GM21786 (cell line): Measurements from ENCODE around the gene PCDHGC3.
"Not testable (repeated sequence)": the region's sequence is repeated elsewhere in the genome, so short reads cannot be mapped to it uniquely, and the experiment has no call there.

Experiments
- ATAC-seq: cut with Tn5 transposase; IDR thresholded peaks from one replicate; pipeline ENCODE4 v1.9.1; 2021; ENCODE audit not compliant: unreplicated experiment

PCDHGC3 gene

DNA sequence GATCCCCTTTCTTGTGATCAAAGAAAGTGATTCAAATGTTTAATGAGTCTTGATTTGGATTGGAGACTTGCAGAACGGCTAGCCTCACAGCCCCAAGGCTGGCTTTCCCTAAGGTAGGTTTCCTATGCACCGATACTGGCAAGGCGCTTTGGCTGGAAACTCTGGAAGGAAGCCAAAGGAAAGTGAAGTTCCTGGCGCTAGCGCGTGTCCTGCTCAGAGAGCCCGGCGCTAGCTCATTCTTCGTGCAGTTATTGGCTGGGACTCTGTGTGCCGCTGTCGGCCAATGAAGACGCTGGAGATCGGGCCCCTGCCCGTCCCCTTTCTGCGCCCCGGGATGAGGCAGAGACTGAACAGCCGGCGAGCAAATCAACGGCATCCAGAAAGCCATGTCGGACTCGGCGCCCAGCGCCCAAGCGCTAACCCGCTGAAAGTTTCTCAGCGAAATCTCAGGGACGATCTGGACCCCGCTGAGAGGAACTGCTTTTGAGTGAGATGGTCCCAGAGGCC, at the start of gene PCDHGC3:
Gene PCDHGC3, plus strand, starts transcription at position 342 of the 507 bp plus-strand sequence. Its CDS starts 151 bp downstream, at position 493.
- ATAC-seq = peak; percentile 99

DNA sequence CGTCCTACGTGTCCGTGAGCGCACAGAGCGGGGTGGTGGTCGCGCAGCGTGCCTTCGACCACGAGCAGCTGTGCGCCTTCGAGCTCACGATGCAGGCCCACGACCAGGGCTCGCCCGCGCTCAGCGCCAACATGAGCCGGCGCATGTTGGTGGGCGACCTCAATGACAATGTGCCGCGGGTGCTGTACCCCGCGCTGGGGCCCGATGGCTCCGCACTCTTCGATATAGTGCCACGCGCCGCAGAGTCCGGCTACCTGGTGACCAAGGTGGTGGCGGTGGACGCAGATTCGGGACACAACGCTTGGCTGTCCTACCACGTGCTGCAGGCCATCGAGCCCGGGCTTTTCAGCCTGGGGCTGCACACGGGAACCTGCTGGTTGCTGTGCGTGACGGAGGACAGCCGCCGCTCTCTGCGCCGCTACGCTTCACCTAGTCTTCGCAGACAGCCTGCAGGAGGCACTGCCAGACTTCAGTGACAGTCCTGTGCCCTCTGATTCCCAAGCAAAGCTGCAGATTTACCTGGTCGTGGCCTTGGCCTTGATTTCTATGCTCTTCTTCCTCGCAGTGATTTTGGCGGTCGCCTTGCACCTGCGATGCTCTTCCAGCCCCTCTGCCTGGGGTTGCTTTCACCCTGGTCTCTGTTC, 47.9 kb upstream of the PCDHGC3 start:
- ATAC-seq = no peak

DNA sequence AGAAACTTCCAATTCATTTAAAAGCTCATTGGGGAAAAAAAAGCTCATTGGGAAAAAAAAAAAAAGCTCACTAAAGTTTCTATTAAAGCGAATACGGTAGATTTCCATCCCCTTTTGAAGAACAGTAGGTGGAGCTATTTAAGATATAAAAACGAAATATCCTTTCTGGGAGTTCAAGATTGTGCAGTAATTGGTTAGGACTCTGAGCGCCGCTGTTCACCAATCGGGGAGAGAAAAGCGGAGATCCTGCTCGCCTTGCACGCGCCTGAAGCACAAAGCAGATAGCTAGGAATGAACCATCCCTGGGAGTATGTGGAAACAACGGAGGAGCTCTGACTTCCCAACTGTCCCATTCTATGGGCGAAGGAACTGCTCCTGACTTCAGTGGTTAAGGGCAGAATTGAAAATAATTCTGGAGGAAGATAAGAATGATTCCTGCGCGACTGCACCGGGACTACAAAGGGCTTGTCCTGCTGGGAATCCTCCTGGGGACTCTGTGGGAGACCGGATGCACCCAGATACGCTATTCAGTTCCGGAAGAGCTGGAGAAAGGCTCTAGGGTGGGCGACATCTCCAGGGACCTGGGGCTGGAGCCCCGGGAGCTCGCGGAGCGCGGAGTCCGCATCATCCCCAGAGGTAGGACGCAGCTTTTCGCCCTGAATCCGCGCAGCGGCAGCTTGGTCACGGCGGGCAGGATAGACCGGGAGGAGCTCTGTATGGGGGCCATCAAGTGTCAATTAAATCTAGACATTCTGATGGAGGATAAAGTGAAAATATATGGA, 45.2 kb upstream of the PCDHGC3 start, which contains the start of gene PCDHGA12:
Gene PCDHGA12, plus strand, starts transcription at position 176 of the 782 bp plus-strand sequence. Its CDS starts 253 bp downstream, at position 429.
- peak; percentile 92 for ATAC-seq

DNA sequence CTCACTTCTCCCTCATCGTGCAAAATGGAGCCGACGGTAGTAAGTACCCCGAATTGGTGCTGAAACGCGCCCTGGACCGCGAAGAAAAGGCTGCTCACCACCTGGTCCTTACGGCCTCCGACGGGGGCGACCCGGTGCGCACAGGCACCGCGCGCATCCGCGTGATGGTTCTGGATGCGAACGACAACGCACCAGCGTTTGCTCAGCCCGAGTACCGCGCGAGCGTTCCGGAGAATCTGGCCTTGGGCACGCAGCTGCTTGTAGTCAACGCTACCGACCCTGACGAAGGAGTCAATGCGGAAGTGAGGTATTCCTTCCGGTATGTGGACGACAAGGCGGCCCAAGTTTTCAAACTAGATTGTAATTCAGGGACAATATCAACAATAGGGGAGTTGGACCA, 44.5 kb upstream of the PCDHGC3 start:
- peak; percentile 35 for ATAC-seq

DNA sequence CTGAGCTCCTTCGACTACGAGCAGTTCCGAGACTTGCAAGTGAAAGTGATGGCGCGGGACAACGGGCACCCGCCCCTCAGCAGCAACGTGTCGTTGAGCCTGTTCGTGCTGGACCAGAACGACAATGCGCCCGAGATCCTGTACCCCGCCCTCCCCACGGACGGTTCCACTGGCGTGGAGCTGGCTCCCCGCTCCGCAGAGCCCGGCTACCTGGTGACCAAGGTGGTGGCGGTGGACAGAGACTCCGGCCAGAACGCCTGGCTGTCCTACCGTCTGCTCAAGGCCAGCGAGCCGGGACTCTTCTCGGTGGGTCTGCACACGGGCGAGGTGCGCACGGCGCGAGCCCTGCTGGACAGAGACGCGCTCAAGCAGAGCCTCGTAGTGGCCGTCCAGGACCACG, 43.5 kb upstream of the PCDHGC3 start:
- not testable (repeated sequence) for ATAC-seq

DNA sequence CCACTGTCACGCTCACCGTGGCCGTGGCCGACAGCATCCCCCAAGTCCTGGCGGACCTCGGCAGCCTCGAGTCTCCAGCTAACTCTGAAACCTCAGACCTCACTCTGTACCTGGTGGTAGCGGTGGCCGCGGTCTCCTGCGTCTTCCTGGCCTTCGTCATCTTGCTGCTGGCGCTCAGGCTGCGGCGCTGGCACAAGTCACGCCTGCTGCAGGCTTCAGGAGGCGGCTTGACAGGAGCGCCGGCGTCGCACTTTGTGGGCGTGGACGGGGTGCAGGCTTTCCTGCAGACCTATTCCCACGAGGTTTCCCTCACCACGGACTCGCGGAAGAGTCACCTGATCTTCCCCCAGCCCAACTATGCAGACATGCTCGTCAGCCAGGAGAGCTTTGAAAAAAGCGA, 43.0 kb upstream of the PCDHGC3 start:
- ATAC-seq = not testable (repeated sequence)

DNA sequence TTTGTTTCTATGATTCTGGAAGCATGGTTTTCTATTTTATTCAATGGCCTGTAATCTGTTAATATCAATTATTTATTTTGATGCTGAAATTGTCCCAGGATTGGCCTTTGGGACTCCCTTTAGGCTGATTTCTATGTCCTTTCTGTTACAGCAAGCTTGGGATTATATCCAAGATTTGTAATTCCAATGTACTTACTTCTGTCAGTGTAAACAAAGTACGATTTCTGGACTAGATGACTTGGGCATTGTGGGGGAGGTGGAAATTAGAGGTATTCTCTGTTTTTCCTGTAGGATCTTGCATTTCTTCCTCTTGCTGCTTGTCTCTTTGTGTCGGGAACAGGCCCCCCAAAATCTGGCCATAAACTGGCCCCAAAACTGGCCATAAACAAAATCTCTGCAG, 41.8 kb upstream of the PCDHGC3 start:
- ATAC-seq = no peak

DNA sequence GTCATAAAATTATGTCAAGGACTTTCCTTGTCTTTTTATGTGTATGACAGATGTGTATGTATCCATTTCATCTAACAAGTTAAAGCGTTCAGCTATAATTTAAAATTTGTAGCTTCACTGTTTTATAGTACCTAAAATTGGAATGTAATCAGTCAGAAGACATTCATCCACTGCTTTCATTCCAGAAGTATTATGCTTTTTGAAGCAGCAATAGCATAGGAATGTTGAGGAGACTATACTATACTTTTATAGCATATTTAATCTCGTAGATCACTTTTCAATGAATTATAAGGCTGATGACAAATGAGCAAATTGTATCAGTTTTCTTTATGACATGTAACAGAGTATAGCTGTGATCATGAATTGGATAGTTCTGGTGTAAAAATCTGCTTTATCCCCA, 38.5 kb upstream of the PCDHGC3 start:
- no peak for ATAC-seq

DNA sequence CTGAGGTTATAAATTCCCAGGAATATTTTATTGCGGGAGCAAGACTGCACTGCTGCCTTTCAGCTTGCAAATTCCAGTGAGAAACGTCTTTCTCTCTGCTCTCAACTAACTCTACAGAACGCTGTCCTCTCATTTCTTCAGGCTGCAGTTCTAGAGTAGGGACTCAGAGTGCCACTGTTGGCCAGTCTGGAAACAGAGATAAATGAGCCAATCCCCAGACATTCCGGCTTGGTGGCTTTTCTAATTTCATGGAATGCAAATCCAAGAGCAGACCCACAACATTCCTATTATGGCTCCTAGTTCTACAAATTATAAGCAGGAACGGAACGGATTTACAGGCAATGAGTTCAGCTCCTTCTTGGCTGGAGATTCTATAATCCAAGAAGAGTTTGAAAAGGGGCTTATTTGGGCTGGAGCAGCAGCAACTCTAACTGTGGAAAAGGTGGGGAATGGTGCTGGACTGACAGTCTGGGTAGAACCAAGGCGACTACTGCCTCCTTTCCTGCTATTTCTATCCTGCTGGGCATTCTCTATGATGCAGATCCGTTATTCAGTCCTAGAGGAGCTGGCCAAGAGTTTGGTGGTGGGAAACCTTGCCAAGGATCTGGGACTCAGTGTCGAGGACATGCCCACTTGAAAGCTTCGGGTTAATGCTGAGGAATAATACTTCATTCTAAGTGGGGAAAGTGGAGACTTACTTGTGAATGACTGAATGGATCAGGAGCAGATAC, 36.2 kb upstream of the PCDHGC3 start:
- no peak for ATAC-seq

DNA sequence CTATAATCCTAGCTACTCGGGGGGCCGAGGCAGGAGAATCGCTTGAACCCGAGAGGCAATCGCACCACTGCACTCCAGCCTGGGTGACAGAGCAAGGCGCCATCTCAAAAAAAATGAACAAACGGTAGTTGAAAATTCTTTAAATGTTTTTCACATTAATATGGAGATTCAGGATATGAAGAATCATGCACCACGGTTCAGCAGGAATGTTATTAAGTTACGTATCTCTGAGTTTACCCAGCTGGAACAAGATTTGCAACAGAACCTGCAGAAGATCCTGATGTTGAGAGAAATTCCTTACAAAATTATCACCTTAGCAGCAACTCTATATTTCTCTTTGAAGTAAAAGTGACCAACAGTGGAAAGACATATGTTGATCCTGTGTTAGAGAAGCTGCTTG, 35.4 kb upstream of the PCDHGC3 start:
- ATAC-seq = no peak

DNA sequence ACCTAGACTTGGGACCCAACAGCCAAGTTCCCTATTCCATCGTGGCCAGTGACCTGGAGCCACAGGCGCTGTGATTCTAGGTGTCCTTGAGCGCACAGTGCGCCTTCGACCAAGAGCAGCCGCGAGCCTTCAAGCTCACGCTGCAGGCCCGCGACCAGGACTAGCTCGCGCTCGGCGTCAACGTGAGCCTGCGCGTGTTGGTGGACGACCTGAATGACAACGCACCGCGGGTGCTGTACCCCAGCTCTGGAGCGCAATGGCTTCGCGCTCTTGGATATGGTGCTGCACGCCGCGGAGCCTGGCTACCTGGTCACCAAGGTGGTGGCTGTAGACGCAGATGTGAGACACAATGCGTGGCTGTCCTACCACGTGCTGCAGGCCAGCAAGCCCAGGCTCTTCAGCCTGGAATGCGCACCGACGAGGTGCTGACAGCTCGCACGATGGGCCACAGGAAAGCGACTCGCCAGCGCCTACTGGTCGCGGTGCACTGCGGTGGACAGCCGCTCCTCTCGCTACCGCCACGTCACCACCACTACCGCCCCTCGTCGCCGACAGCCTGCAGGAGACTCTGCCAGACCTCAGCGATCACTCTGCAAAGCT, 34.1 kb upstream of the PCDHGC3 start:
- ATAC-seq = no peak

DNA sequence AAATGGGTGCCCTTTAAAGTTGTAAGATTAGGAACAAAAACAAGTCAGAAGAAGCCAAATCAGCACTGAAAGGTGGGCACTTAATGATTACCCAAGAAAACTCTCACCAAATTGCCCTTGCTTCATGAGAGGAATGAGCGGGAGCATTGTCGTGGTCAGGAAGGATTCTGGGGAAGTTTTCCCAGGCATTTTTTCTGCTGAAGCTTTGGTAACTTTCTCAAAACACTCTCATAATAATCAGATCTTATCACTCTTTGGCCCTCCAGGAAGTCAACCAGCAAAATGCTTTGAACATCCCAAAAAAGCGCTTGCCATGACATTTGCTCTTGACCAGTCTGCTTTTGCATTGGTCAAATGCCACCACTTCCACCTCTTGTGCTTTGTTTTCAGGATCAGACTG, 10.4 kb upstream of the PCDHGC3 start:
- ATAC-seq = no peak

DNA sequence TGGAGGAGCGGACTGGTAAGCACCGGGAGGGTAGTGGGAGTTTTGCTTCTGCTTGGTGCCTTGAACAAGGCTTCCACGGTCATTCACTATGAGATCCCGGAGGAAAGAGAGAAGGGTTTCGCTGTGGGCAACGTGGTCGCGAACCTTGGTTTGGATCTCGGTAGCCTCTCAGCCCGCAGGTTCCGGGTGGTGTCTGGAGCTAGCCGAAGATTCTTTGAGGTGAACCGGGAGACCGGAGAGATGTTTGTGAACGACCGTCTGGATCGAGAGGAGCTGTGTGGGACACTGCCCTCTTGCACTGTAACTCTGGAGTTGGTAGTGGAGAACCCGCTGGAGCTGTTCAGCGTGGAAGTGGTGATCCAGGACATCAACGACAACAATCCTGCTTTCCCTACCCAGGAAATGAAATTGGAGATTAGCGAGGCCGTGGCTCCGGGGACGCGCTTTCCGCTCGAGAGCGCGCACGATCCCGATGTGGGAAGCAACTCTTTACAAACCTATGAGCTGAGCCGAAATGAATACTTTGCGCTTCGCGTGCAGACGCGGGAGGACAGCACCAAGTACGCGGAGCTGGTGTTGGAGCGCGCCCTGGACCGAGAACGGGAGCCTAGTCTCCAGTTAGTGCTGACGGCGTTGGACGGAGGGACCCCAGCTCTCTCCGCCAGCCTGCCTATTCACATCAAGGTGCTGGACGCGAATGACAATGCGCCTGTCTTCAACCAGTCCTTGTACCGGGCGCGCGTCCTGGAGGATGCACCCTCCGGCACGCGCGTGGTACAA, 556 bp downstream of the PCDHGC3 start:
- ATAC-seq = peak; percentile 20

DNA sequence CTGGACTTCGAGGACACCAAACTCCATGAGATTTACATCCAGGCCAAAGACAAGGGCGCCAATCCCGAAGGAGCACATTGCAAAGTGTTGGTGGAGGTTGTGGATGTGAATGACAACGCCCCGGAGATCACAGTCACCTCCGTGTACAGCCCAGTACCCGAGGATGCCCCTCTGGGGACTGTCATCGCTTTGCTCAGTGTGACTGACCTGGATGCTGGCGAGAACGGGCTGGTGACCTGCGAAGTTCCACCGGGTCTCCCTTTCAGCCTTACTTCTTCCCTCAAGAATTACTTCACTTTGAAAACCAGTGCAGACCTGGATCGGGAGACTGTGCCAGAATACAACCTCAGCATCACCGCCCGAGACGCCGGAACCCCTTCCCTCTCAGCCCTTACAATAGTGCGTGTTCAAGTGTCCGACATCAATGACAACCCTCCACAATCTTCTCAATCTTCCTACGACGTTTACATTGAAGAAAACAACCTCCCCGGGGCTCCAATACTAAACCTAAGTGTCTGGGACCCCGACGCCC, 1.3 kb downstream of the PCDHGC3 start:
- no peak for ATAC-seq

DNA sequence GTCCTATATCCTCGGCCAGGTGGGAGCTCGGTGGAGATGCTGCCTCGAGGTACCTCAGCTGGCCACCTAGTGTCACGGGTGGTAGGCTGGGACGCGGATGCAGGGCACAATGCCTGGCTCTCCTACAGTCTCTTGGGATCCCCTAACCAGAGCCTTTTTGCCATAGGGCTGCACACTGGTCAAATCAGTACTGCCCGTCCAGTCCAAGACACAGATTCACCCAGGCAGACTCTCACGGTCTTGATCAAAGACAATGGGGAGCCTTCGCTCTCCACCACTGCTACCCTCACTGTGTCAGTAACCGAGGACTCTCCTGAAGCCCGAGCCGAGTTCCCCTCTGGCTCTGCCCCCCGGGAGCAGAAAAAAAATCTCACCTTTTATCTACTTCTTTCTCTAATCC, 2.0 kb downstream of the PCDHGC3 start:
- ATAC-seq = no peak

DNA sequence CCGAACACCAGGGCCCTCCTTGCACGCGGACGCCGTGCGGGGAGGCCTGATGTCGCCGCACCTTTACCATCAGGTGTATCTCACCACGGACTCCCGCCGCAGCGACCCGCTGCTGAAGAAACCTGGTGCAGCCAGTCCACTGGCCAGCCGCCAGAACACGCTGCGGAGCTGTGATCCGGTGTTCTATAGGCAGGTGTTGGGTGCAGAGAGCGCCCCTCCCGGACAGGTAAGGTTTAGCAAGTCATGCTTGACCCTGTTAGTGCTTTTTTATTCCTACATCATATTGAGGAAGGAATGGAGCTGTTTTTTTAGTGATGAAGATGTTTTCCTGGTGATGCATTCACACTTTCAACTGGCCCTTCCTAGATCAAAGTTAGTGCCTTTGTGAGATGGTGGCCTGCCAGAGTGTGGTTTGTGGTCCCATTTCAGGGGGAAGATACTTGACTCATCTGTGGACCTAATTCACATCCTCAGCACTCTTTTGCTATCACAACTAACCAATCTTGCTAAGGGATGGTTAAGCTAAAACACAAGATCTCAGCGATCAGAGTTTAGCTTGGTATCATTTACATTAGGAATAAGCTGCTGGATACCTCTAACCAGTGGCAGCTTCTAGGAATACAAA, 2.7 kb downstream of the PCDHGC3 start:
- no peak for ATAC-seq

DNA sequence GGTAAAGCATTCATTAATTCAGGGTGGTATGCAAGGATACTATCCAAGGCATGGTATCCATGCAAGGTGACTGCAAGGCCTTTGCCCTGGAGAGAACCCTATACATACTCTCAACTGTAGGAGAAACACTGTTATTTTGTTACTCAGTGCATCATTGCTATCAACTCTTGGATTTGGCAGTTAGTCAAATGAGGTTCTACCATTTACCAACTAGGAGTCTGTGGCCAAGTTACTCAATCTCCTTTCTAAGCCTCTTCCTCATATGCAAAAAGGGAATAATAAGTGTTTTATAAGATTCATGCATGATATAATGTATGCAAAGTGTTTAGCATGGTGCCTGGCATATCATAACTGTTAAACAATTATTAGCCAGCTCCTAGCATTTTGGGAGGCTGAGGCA, 4.0 kb downstream of the PCDHGC3 start:
- no peak for ATAC-seq

DNA sequence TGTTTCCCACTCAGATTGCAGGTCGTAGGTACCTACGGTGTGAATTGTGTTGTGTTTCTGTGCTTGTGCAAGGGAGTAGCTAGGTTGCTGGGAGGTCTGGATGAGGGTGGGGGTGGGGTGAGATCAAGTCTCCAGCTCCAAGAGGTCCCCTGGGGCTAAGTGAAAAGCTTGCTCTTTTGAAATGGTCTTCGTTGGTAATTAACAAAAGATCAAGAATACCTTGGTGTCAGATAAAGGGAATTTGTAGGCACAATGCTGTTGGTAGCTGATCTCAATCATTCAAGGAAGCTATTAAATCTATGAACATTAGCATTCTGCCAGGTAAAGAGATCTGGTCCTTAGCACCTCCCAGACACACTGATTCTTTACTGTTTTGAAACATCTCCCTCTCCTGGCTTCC, 8.1 kb downstream of the PCDHGC3 start:
- ATAC-seq = no peak

DNA sequence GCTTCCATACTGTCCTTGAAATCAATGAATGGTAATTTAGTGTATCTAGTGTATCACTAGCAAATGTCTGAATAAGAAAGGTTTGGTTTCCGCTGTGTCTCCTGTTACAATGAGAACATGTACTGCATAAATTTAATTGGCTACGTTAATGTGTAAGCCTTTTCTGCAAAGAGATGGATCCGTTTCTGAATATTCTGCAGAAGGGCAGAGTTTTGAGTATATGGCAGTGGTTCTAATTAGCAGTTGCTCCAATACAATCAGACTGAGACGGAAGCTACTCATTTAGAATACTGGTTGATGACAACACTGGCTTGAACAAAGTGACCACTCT, 8.5 kb downstream of the PCDHGC3 start:
- ATAC-seq = no peak
